Endothelial cell of umbilical vein (primary cell): ENCODE measurements around the gene CFAP20DC. TPM values are rescaled to one million over a fixed set of nuclear protein-coding genes. Genes with fewer than 3 reads are reported as not detected.

Experiments
- BruUV-seq: library from RNA; stranded (reverse); fragments of 400-500 nt; replicated peaks from 2 replicates; lab custom pipeline; 2021; lab: Mats Ljungman, UMichigan
- CTCF ChIA-PET: fragments of 300-600, 350-600 bp; sonication (Branson Sonifier 250); formaldehyde crosslinking; loops from one replicate; lab custom pipeline; 2021; ENCODE audit warnings: antibody characterized with exemption, inconsistent platforms; lab: Charles Lee
- POLR2A ChIA-PET: fragments of 300-600, 350-600 bp; sonication (Branson Sonifier 250); formaldehyde crosslinking; loops from one replicate; lab custom pipeline; 2021; ENCODE audit warnings: antibody characterized with exemption, inconsistent platforms; lab: Charles Lee
- DNase-seq: peaks from one replicate; pipeline ENCODE4 v3.0.0-alpha.2; 2011; ENCODE audit warnings: low read depth, low spot score
- FAIRE-seq: peaks from 2 replicates; lab custom pipeline; 2011; peaks lifted over from hg19 to GRCh38; lab: Jason Lieb, UNC
- H2AFZ ChIP-seq: 2 replicates; pipeline ENCODE4 v1.6.0; 2012; ENCODE audit warnings: low read depth, low read length, control low read depth, inconsistent platforms
- H3K27ac ChIP-seq: 2 replicates; pipeline ENCODE4 v1.5.1; 2011; ENCODE audit warnings: low read depth, mild to moderate bottlenecking, control low read depth, low read length, moderate library complexity; ENCODE audit not compliant: insufficient read depth
- H3K27me3 ChIP-seq, 2 experiments: 2 replicates each; pipeline versions ENCODE4 v1.6.0 to v1.6.1; 2011; ENCODE audit warnings: low read length in 2 of 2, mixed read lengths in 1 of 2; ENCODE audit not compliant: control insufficient read depth in 2 of 2, insufficient read depth in 2 of 2
- H3K36me3 ChIP-seq, 2 experiments: 2 replicates in 1 of 2; 3 replicates in 1 of 2; pipeline ENCODE4 v1.5.1; 2011; ENCODE audit warnings: low read length in 2 of 2, mild to moderate bottlenecking in 1 of 2, moderate library complexity in 1 of 2; ENCODE audit not compliant: control insufficient read depth in 2 of 2, insufficient read depth in 2 of 2; ENCODE audit errors: extremely low read depth in 1 of 2
- H3K4me1 ChIP-seq: 3 replicates; pipeline ENCODE4 v1.5.1; 2011; ENCODE audit warnings: mild to moderate bottlenecking, low read length; ENCODE audit not compliant: control insufficient read depth, insufficient read depth; ENCODE audit errors: extremely low read depth
- H3K4me2 ChIP-seq: 2 replicates; pipeline ENCODE4 v1.6.1; 2011; ENCODE audit warnings: low read length, control low read depth, mixed read lengths; ENCODE audit not compliant: insufficient read depth
- H3K4me3 ChIP-seq, 3 experiments: fragments of 200-600 bp in 1 of 3; sonication (generic), shearing (Covaris generic) in 1 of 3; replicated peaks in 1 of 3; 2 replicates each; pipeline ENCODE4 v1.5.1; 2011 to 2016; ENCODE audit warnings: control low read depth in 3 of 3, low read length in 3 of 3, mild to moderate bottlenecking in 2 of 3, inconsistent platforms in 1 of 3, low read depth in 1 of 3, moderate library complexity in 1 of 3; ENCODE audit not compliant: insufficient read depth in 1 of 3
- H3K79me2 ChIP-seq: 2 replicates; pipeline ENCODE4 v1.6.0; 2012; ENCODE audit warnings: low read length, inconsistent platforms; ENCODE audit not compliant: control insufficient read depth, insufficient read depth
- H3K9ac ChIP-seq: replicated peaks from 2 replicates; pipeline ENCODE3; 2011; ENCODE audit warnings: low read length, control low read depth; ENCODE audit not compliant: insufficient read depth; ENCODE audit errors: extremely low read depth
- H3K9me1 ChIP-seq: replicated peaks from 3 replicates; pipeline ENCODE4 v1.6.0; 2011; ENCODE audit warnings: mild to moderate bottlenecking, low read length; ENCODE audit not compliant: control insufficient read depth, insufficient read depth; ENCODE audit errors: extremely low read depth
- H3K9me3 ChIP-seq: replicated peaks from 2 replicates; pipeline ENCODE4 v1.5.1; 2012; ENCODE audit warnings: low read length, inconsistent platforms; ENCODE audit not compliant: control insufficient read depth, insufficient read depth
- H4K20me1 ChIP-seq: replicated peaks from 2 replicates; pipeline ENCODE3; 2011; ENCODE audit warnings: mild to moderate bottlenecking, low read length; ENCODE audit not compliant: control insufficient read depth, insufficient read depth; ENCODE audit errors: extremely low read depth
- EZH2 ChIP-seq: IDR thresholded peaks from 2 replicates; pipeline ENCODE4 v1.6.1; 2012; ENCODE audit warnings: borderline replicate concordance, low read depth, mild to moderate bottlenecking, moderate library complexity, low read length, inconsistent platforms; ENCODE audit not compliant: severe bottlenecking
- FOS ChIP-seq: IDR thresholded peaks from 2 replicates; pipeline ENCODE4 v1.6.1; 2011; ENCODE audit warnings: mild to moderate bottlenecking, low read length, moderate library complexity, borderline replicate concordance; ENCODE audit not compliant: insufficient read depth
- GATA2 ChIP-seq: IDR thresholded peaks from 2 replicates; pipeline ENCODE4 v1.7.0; 2011; ENCODE audit warnings: low read depth, mild to moderate bottlenecking, moderate library complexity, mixed read lengths, low read length; ENCODE audit not compliant: insufficient read length, insufficient read depth
- JUN ChIP-seq: IDR thresholded peaks from 2 replicates; pipeline ENCODE4 v1.6.1; 2011; ENCODE audit warnings: borderline replicate concordance, low read depth; ENCODE audit not compliant: insufficient read length, insufficient read depth
- dilution Hi-C: fragments of 300-500 bp; cut with MboI; formaldehyde crosslinking; loops from one replicate; pipeline ENCODE4 v1.15.0; 2019; ENCODE audit warnings: low sequenced_read_pairs; ENCODE audit not compliant: extremely low pct_ligation_motif_present
- intact Hi-C: fragments of 100-400 bp; cut with micrococcal nuclease; formaldehyde crosslinking; loops from one replicate; pipeline ENCODE4 v1.10.0; 2022
- polyA plus RNA-seq, 4 experiments: library from polyadenylated mRNA; depleted of rRNA in 3 of 4; stranded (reverse) in 3 of 4; unstranded in 1 of 4; fragments of >200 nt; gene quantifications; 2 replicates each; pipeline versions ENCODE4 v1.2.1 to v1.2.3, GENCODE V29; 2011 to 2012; ENCODE audit warnings: missing spikeins in 1 of 4
- total RNA-seq: library from RNA; stranded (reverse); gene quantifications from 2 replicates; pipeline ENCODE4 v1.2.3, GENCODE V29; 2021
- TF ChIP-seq, protein P1 (sequence below): IDR thresholded peaks from 2 replicates; pipeline ENCODE4 v1.6.1; 2011; ENCODE audit not compliant: insufficient read depth, insufficient read length
- TF ChIP-seq, protein P2 (sequence below), 2 donors: IDR thresholded peaks; 1 replicate in 1 of 2; 2 replicates in 1 of 2; pipeline ENCODE4 v1.5.1; 2011; ENCODE audit warnings: low read length in 2 of 2, mild to moderate bottlenecking in 2 of 2, moderate library complexity in 2 of 2, control low read depth in 1 of 2, inconsistent platforms in 1 of 2, low read depth in 1 of 2; ENCODE audit not compliant: insufficient read depth in 1 of 2; ENCODE audit errors: extremely low read depth in 1 of 2

The CFAP20DC gene
- total and polyA plus RNA-seq, 2 donors (not counting 3 experiments of a cell fraction or from before 2014, with no cell fraction given) = 0.92 to 2.1 TPM

DNA sequence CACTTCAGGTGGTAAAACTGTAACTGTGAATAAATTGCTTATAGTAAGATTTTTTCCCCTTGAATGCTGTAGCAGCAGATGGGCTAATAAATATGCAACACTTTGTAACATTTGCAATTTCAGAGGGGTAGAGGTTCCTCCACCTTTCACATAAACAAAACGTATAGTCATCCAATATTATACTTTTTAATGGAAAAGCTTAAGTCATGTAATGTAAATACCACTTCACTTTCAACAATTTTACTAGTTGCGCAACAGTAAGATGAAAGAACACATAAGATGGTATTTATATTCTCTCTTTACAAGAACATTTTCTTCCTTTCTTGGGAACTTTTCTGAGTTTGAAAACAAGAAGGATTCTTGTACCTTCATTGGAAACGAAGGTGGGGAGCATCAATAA, 326.7 kb downstream of the CFAP20DC start:
- Histone ChIP-seq H3K9me1 (no peaks in the 10 kb centered on the region), H3K4me1 (no peaks in the 10 kb centered on the region), H3K79me2 (no peaks in the 10 kb centered on the region), H3K9ac (no peak overlapping the region), H3K4me2 (no peak overlapping the region), H3K36me3 (no peaks in the 10 kb centered on the region), H3K4me3 (no peak overlapping the region), H3K27me3 (no peaks in the 10 kb centered on the region), H3K9me3 (no peaks in the 10 kb centered on the region), H4K20me1 (no peaks in the 10 kb centered on the region), H2AFZ (no peak overlapping the region), H3K27ac (no peak overlapping the region)
- intact Hi-C loops = loop anchor here (5.0 kb wide), 1 partner anchor 81 kb away; no protein-coding TSS in a partner anchor
- TF ChIP-seq, protein P1, sequence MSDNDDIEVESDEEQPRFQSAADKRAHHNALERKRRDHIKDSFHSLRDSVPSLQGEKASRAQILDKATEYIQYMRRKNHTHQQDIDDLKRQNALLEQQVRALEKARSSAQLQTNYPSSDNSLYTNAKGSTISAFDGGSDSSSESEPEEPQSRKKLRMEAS = no peak
- no peak for TF ChIP-seq GATA2
- no peak for TF ChIP-seq JUN
- TF ChIP-seq EZH2 = no peak
- TF ChIP-seq FOS = no peak
- TF ChIP-seq, protein P2, sequence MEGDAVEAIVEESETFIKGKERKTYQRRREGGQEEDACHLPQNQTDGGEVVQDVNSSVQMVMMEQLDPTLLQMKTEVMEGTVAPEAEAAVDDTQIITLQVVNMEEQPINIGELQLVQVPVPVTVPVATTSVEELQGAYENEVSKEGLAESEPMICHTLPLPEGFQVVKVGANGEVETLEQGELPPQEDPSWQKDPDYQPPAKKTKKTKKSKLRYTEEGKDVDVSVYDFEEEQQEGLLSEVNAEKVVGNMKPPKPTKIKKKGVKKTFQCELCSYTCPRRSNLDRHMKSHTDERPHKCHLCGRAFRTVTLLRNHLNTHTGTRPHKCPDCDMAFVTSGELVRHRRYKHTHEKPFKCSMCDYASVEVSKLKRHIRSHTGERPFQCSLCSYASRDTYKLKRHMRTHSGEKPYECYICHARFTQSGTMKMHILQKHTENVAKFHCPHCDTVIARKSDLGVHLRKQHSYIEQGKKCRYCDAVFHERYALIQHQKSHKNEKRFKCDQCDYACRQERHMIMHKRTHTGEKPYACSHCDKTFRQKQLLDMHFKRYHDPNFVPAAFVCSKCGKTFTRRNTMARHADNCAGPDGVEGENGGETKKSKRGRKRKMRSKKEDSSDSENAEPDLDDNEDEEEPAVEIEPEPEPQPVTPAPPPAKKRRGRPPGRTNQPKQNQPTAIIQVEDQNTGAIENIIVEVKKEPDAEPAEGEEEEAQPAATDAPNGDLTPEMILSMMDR (IDR thresholded peaks at IDR 0.05; ENCODE audit: extremely low read depth in 1 of 2, insufficient read depth in 1 of 2, low read depth in 1 of 2, low read length in 2 of 2) = no peak
- ChIA-PET CTCF (no interaction called here), POLR2A (no interaction called here)
- FAIRE-seq = no peak
- no TSS peak for BruUV-seq
- DNase-seq = no peak
- dilution Hi-C loops = no loop called here
